ENCODE measurements around the gene NCK1. TPM values are rescaled to one million over a fixed set of nuclear protein-coding genes. Genes with fewer than 3 reads are reported as not detected.

Gene NCK1
- total RNA-seq, 2 experiments from 2014 or later: 30.4 to 31.9 TPM

DNA sequence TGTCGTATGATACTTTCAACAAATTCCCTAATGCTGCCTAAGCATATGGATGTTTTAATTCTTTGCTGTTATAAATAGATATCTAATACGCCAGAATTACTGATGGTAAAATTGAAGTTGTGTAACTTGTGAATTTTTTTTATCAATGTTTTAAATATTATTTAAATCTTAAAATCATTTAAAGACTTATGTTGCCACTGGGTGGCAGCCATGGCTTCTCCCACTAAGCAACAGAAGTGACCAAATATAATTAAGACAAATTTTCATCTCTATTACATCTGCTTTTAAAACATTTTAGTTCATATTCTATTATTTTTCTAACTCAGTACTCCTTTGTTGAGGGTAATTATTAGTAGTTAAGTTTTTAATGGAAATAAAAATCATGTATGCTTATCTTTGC lies 87.7 kb downstream of the NCK1 start:
- H3K27ac Mint-ChIP-seq: no peak overlapping the region
- ChIA-PET POLR2A (no interaction called here), CTCF (no interaction called here)
- H3K4me1 Mint-ChIP-seq: peaks cover 7% of the 10 kb centered on the region
- ATAC-seq: no peak
- intact Hi-C loops (cut with DNase I, micrococcal nuclease): no loop called here
- no peak for DNase-seq
- peaks cover 12% of the 10 kb centered on the region for H3K36me3 Mint-ChIP-seq (ENCODE audit: low read depth)
- H3K4me3 Mint-ChIP-seq: no peak overlapping the region
- H3K9me3 Mint-ChIP-seq (ENCODE audit: low read depth): no peaks in the 10 kb centered on the region
- H3K27me3 Mint-ChIP-seq: no peaks in the 10 kb centered on the region

DNA sequence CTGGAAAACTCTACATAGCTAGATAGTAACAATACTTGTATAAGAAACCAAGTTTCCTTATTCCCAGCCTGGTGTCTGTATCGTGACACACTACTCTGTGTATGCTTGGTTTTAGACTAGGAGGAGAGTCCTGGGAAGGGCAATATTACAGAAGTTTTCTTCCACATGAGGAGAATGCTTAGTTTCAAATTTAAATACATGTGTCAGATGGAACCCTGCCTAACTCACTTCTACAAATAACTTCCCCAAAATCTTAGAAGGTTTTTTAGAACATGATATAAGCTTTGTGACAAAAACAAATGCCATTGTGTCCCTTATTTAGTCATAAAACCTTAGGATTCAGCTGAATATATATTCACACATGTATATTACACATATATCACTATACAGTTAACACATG lies 88.6 kb downstream of the NCK1 start:
- Mint-ChIP-seq H3K36me3 (ENCODE audit: low read depth) (peaks cover 9% of the 10 kb centered on the region), H3K27me3 (no peaks in the 10 kb centered on the region), H3K4me1 (peaks cover 11% of the 10 kb centered on the region), H3K9me3 (ENCODE audit: low read depth) (no peaks in the 10 kb centered on the region), H3K27ac (no peak overlapping the region), H3K4me3 (no peak overlapping the region)
- intact Hi-C loops (cut with DNase I, micrococcal nuclease): no loop called here
- CTCF ChIA-PET: interaction anchor here (0.7 to 1.4 kb wide), 2 partner anchors 63 to 94 kb away, joined by 3 read pairs; no protein-coding TSS in a partner anchor
- DNase-seq (no peak), ATAC-seq (no peak)
- POLR2A ChIA-PET: no interaction called here

DNA sequence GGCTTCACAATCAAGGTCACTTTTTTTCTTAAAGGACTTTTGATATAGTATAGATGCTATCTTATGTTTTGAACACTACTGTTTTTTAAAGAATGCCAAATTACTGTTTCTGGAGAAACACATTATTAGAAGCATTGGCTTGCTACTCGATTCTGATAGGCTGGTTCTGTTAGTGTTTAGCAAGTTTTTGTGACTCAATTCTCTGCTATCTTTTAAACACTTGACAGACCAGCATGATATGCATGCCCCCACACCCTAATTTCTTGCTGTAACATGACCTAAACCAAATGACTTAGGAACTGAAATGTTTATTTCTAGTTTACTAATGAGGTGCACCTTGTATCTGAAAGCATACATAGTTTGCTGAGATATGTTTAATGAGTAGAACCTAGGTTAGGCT lies 90.3 kb downstream of the NCK1 start:
- Mint-ChIP-seq H3K4me1 (peaks cover 9% of the 10 kb centered on the region), H3K4me3 (no peak overlapping the region), H3K27ac (no peak overlapping the region), H3K9me3 (ENCODE audit: low read depth) (no peaks in the 10 kb centered on the region), H3K36me3 (ENCODE audit: low read depth) (peaks cover 2% of the 10 kb centered on the region), H3K27me3 (no peaks in the 10 kb centered on the region)
- intact Hi-C loops (cut with DNase I, micrococcal nuclease): no loop called here
- no peak for ATAC-seq
- DNase-seq: no peak
- ChIA-PET POLR2A (no interaction called here), CTCF (interaction anchor here (1.1 to 1.4 kb wide), 3 partner anchors 25 to 96 kb away, joined by 3 to 4 read pairs (median 3); no protein-coding TSS in a partner anchor)

DNA sequence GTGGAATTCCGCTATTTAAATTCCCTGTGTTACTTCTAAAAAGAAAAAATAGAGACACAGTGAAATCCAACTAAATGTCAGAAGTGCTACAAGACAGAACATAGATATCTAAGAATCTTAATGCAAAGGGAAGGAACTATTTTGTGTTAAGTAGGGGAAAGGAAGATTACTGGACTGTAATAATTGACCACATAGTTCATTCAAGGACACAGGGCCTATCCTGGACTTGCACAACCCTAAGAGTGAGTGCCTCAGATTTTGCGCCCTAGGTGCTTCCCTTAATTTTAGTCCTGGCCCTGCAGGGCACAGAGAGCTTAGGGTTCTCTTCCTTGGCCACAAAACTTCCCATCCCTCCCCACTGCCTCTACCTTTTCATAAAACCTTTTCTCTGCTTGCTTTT lies 92.2 kb downstream of the NCK1 start:
- DNase-seq: no peak
- ChIA-PET CTCF (no interaction called here), POLR2A (no interaction called here)
- intact Hi-C loops (cut with DNase I, micrococcal nuclease): no loop called here
- peaks cover 5% of the 10 kb centered on the region for H3K4me1 Mint-ChIP-seq
- no peak overlapping the region for H3K4me3 Mint-ChIP-seq
- H3K27me3 Mint-ChIP-seq: no peaks in the 10 kb centered on the region
- no peaks in the 10 kb centered on the region for H3K36me3 Mint-ChIP-seq (ENCODE audit: low read depth)
- no peaks in the 10 kb centered on the region for H3K9me3 Mint-ChIP-seq (ENCODE audit: low read depth)
- ATAC-seq: no peak
- no peak overlapping the region for H3K27ac Mint-ChIP-seq

DNA sequence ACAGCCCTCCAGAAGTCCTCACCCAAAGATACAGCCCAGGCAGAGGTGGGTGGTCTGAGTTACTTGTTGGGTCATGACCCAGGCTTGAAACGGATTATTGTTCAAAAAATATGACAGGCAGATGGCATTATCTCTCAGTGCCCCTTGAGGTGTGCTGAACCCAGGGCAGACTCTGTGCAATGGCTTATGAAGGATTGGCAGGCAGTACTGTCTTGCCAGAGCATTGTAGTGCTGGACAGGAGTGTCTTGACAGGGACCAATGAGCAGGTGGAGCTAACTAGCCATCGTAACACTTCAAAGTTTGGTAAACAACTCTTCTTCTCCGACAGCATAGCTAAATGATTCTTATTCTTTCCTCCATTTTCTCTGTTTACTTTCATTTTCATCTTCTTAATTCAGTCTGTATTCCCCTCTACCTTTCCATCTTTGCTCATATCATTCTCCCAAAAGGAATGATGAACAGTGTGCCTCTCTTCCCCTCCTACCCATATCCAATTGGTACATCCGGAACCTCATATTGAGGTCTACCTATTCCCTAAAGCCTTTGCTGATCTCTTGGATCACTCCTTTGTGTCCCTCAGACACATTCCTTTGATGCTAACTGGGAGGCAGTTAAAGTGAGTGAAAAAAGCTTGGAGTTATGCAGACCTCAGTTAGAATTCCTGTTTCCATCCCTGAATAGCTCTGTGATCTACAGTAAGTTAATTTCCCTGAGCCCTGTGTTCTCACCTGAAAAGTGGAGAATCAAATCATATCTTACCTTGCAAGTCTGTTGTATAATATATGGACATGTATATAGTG lies 93.2 kb downstream of the NCK1 start:
- H3K27me3 Mint-ChIP-seq: no peaks in the 10 kb centered on the region
- no peak overlapping the region for H3K4me3 Mint-ChIP-seq
- DNase-seq (no peak), ATAC-seq (no peak)
- CTCF ChIA-PET: no interaction called here
- intact Hi-C loops (cut with DNase I, micrococcal nuclease): no loop called here
- POLR2A ChIA-PET: no interaction called here
- H3K36me3 Mint-ChIP-seq (ENCODE audit: low read depth): no peaks in the 10 kb centered on the region
- H3K4me1 Mint-ChIP-seq: peaks cover 5% of the 10 kb centered on the region
- H3K27ac Mint-ChIP-seq: no peak overlapping the region
- no peaks in the 10 kb centered on the region for H3K9me3 Mint-ChIP-seq (ENCODE audit: low read depth)

DNA sequence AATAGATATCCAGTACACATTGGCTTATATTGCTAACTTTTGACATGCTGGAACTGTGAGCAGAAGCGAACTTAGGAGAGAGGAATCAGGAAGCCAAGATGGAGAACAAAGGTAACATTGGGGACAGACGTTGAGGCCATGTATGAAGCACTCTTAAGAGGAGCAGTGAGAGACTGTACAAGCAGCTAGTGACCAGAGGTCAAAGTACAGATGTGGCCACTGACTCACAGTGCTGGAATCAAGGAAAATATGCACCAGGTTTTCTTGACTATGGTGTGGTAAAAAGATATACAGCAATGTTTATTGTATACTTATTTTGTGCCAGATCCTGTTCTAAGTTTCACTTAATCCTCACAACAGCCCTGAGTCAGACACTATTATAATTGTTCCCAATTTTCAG lies 93.8 kb downstream of the NCK1 start:
- no peak for ATAC-seq
- CTCF ChIA-PET: no interaction called here
- H3K9me3 Mint-ChIP-seq (ENCODE audit: low read depth): no peaks in the 10 kb centered on the region
- peaks cover 5% of the 10 kb centered on the region for H3K4me1 Mint-ChIP-seq
- H3K4me3 Mint-ChIP-seq: no peak overlapping the region
- POLR2A ChIA-PET: no interaction called here
- intact Hi-C loops (cut with DNase I, micrococcal nuclease): no loop called here
- no peak overlapping the region for H3K27ac Mint-ChIP-seq
- no peaks in the 10 kb centered on the region for H3K36me3 Mint-ChIP-seq (ENCODE audit: low read depth)
- DNase-seq: no peak
- H3K27me3 Mint-ChIP-seq: no peaks in the 10 kb centered on the region

DNA sequence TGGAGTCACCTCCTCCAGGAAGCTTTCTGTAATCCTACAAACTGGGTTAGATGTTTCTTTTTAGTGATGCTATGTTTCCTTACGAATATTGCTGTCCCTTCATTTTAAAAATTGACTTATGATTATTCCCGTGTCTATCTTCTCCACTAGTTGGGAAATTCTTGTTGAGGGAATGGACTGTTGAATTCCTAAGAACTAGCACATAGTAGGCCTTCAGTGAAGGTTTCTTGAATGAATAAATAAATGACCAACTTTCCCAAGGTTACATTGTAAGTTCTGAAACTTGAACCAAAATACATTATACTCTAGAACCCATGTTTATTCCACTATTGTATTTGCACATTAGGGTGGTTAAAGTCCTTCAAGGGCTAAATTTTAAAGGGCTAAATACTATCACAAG lies 95.0 kb downstream of the NCK1 start:
- Mint-ChIP-seq H3K4me3 (no peak overlapping the region), H3K36me3 (ENCODE audit: low read depth) (no peaks in the 10 kb centered on the region), H3K27me3 (no peaks in the 10 kb centered on the region), H3K27ac (no peak overlapping the region), H3K4me1 (peaks cover 5% of the 10 kb centered on the region), H3K9me3 (ENCODE audit: low read depth) (no peaks in the 10 kb centered on the region)
- intact Hi-C loops (cut with DNase I, micrococcal nuclease): no loop called here
- ChIA-PET POLR2A (no interaction called here), CTCF (interaction anchor here (0.7 to 1.5 kb wide), 4 partner anchors 9 to 18 kb away, joined by 3 to 6 read pairs (median 4); no protein-coding TSS in a partner anchor)
- no peak for DNase-seq
- ATAC-seq: no peak

DNA sequence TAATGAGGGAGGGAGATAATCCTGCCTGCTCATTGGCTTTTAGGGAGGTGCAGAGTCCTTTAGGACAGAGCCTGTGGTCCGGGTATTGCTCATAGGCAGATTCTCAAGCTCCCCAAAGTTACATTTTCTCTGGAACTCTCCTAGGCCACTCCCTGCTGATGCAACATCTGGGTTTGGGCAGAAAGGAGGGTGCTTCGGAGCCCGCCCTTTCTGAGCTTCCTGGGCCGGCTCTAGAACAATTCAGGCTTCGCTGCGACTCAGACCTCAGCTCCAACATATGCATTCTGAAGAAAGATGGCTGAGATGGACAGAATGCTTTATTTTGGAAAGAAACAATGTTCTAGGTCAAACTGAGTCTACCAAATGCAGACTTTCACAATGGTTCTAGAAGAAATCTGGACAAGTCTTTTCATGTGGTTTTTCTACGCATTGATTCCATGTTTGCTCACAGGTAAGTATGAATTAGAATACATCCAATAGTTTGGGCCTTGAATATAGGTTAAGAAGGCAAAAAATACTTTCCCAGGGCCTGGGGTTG lies 95.8 kb downstream of the NCK1 start, which contains the start of gene IL20RB:
Gene IL20RB, plus strand, starts transcription at position 233 of the 538 bp plus-strand sequence. Its CDS starts 131 bp downstream, at position 364.
- ChIA-PET CTCF (interaction anchor here (0.7 to 1.5 kb wide), 4 partner anchors 10 to 98 kb away, joined by 3 to 6 read pairs (median 4); no protein-coding TSS in a partner anchor), POLR2A (no interaction called here)
- Mint-ChIP-seq H3K4me1 (peaks cover 5% of the 10 kb centered on the region), H3K27ac (no peak within 1 kb of the TSS), H3K36me3 (ENCODE audit: low read depth) (no peaks in the 10 kb centered on the region), H3K27me3 (no peaks in the 10 kb centered on the region), H3K4me3 (no peak within 1 kb of the TSS), H3K9me3 (ENCODE audit: low read depth) (no peaks in the 10 kb centered on the region)
- no peak for ATAC-seq
- intact Hi-C loops (cut with DNase I, micrococcal nuclease): no loop called here
- no peak for DNase-seq

DNA sequence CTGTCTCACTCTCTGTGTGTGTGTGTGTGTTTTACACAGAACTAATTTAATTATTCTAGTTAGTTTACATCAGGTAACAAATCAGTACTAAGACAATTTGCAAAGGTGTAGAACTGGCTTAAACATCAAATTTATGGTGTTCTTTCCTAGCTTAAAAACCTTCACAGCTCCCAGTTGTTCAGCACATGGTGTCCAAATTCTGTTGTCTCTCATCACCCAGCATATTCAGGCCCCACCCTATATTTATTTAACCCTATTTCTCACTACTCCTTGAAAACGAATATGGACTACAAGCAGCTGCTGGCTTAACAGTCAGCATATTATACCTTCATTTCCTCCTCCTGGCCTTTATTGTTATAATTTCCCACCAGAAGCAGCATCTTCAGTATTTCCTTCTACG lies 96.9 kb downstream of the NCK1 start:
- no peaks in the 10 kb centered on the region for H3K36me3 Mint-ChIP-seq (ENCODE audit: low read depth)
- DNase-seq: no peak
- POLR2A ChIA-PET: no interaction called here

DNA sequence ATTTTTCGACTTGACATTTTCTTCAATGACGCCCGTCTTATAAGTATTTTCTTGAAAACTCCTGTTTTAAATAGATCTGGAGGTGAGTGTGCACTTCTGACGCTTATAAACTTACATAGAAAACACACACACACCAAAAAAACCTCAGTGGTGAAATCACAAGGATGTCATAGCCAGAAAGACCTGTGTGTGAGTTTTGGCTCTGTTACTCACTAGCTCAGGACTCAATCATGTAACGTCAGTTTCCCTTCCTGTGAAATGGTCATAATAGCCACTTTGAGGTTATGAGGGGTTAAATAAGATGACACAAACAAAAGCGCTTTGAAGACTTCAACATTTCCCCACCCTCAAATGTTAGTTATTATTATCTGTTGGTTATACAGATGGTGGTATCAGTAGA lies 97.6 kb downstream of the NCK1 start:
- ATAC-seq (peak; percentile 26), DNase-seq (no peak)
- Mint-ChIP-seq H3K36me3 (ENCODE audit: low read depth) (no peaks in the 10 kb centered on the region), H3K4me3 (no peak overlapping the region), H3K4me1 (peaks cover 5% of the 10 kb centered on the region), H3K27ac (no peak overlapping the region), H3K9me3 (ENCODE audit: low read depth) (no peaks in the 10 kb centered on the region), H3K27me3 (no peaks in the 10 kb centered on the region)
- CTCF ChIA-PET: interaction anchor here (0.6 kb wide), 1 partner anchor 447 kb away, joined by 4 read pairs; no protein-coding TSS in a partner anchor
- intact Hi-C loops (cut with DNase I, micrococcal nuclease): no loop called here
- POLR2A ChIA-PET: no interaction called here

More for the DNA sequence above, 96.9 kb downstream of the NCK1 start:
- H3K27ac Mint-ChIP-seq: no peak overlapping the region
- intact Hi-C loops (cut with DNase I, micrococcal nuclease): no loop called here
- ATAC-seq: no peak
- no peaks in the 10 kb centered on the region for H3K27me3 Mint-ChIP-seq
- CTCF ChIA-PET: interaction anchor here (0.6 to 0.9 kb wide), 3 partner anchors 11 to 446 kb away, joined by 3 to 4 read pairs (median 4); no protein-coding TSS in a partner anchor
- H3K9me3 Mint-ChIP-seq (ENCODE audit: low read depth): no peaks in the 10 kb centered on the region
- H3K4me3 Mint-ChIP-seq: no peak overlapping the region
- H3K4me1 Mint-ChIP-seq: peaks cover 5% of the 10 kb centered on the region

DNA sequence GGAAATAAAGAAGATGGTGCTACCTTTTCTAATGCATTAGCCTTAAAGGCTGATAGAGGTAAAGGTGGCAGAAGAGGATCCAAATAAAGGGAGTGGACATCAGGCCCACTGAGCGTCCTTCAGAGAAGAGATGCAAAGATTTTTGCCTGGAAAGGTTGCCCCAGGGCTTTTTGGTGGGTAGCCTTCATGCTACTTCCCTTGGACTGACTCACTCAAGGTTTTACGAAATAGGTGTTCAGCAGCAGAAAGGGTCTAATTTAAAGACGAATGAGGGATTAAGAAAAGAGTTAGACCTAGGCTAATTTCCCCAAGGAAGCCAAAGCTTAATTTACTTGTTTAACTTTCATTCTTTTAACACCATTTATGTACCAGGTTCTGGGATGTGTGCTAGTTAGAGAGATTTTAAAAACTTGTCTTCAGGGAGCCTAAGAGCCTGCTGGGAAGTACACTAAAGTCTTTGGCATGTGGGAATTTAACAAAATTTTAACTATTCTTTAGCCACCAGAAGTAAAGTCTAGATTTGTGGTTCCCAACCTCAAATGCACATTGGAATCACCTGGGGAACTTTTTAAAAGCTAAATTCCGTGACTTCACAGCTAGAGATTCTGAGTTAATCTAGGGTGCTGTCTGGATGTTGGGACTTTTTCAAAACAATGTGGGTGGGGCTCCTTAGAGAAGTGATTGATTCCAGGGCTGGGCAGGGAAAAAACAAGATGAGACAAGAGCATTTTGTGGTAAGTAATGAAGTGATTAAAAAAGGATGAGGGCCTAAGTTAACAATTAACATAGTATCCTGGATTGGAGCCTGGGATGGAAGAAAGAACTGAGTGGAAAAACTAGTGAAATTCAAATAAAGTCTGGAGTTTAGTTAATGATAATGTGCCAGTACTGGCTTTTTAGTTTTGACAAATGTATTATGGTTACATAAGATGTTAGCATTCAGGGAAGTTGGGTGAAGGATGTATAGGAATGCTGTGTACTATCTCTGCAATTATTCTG lies 99.1 kb downstream of the NCK1 start:
- no peak overlapping the region for H3K27ac Mint-ChIP-seq
- intact Hi-C loops (cut with DNase I, micrococcal nuclease): no loop called here
- no peak for ATAC-seq
- no peak overlapping the region for H3K4me3 Mint-ChIP-seq
- no peaks in the 10 kb centered on the region for H3K36me3 Mint-ChIP-seq (ENCODE audit: low read depth)
- no peak for DNase-seq
- ChIA-PET CTCF (interaction anchor here (0.6 to 1.0 kb wide), 4 partner anchors 30 to 321 kb away, joined by 3 to 5 read pairs (median 4); no protein-coding TSS in a partner anchor), POLR2A (no interaction called here)
- no peaks in the 10 kb centered on the region for H3K9me3 Mint-ChIP-seq (ENCODE audit: low read depth)
- H3K4me1 Mint-ChIP-seq: no peaks in the 10 kb centered on the region
- no peaks in the 10 kb centered on the region for H3K27me3 Mint-ChIP-seq

Data from activated CD4-positive, alpha-beta T cell treated with anti-CD3 and anti-CD28 coated beads for 36 hours (primary cell).